LNCaP clone FGC (cell line): ENCODE data around the gene H2AZ2.
"Not testable (repeated sequence)": the region's sequence is repeated elsewhere in the genome, so short reads cannot be mapped to it uniquely, and the experiment has no call there.

Experiments used
- DNase-seq: peaks from one replicate; pipeline ENCODE4 v3.0.0-alpha.2; 2011; ENCODE audit warnings: low read depth
- H3K4me3 ChIP-seq: 2 replicates; pipeline ENCODE4 v1.5.1; 2011; ENCODE audit warnings: mild to moderate bottlenecking, low read depth, low read length, control low read depth
- TF ChIP-seq, protein P1 (sequence below): IDR thresholded peaks from 2 replicates; pipeline ENCODE4 v1.5.1; 2012; ENCODE audit warnings: mild to moderate bottlenecking; ENCODE audit not compliant: control insufficient read depth, insufficient read depth; ENCODE audit errors: extremely low read depth

Gene H2AZ2

DNA sequence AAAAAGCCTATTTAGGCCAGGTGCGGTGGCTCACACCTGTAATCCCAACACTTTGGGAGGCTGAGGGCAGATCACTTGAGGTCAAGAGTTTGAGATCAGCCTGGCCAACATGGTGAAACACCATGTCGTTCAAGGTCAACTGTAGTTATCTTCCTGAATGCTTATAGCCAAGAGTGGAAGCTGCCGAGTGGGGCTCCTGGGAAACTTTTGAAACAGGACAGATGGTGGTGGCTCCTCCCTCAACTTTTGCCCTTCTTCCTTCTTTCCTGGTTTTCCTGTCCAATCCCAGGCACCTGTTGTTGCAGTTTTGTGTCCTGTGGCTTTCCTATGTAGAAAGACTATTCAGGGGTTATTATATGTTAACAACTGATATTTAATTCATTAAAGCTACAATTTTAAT lies 60.1 kb downstream of the H2AZ2 start:
- H3K4me3 ChIP-seq, result no peak overlapping the region
- TF ChIP-seq, protein P1, sequence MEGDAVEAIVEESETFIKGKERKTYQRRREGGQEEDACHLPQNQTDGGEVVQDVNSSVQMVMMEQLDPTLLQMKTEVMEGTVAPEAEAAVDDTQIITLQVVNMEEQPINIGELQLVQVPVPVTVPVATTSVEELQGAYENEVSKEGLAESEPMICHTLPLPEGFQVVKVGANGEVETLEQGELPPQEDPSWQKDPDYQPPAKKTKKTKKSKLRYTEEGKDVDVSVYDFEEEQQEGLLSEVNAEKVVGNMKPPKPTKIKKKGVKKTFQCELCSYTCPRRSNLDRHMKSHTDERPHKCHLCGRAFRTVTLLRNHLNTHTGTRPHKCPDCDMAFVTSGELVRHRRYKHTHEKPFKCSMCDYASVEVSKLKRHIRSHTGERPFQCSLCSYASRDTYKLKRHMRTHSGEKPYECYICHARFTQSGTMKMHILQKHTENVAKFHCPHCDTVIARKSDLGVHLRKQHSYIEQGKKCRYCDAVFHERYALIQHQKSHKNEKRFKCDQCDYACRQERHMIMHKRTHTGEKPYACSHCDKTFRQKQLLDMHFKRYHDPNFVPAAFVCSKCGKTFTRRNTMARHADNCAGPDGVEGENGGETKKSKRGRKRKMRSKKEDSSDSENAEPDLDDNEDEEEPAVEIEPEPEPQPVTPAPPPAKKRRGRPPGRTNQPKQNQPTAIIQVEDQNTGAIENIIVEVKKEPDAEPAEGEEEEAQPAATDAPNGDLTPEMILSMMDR, result no peak
- DNase-seq, result no peak

DNA sequence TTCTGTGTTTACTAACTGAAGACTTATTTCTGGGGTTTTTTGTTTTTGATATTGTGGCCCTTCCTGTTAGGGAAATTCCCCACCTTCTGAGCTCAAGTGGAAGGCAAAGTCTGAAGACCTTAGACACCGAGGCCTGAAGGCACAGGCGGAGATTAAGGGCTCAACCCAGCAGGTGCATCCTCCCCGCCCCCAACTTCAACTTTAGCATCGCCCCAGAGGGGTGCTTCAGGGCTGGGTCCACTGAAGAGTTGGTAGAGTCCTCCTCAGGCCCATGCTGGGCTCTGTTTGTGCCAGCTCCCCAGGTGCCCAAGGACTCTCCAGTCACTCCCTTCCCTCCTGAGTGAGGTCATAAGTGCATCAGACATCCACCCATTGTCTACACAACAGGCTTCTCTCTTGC lies 60.8 kb downstream of the H2AZ2 start:
- TF ChIP-seq, protein P1, result no peak
- H3K4me3 ChIP-seq, result no peak overlapping the region
- no peak for DNase-seq

GRCh38 chr7:44785218-44785617 lies 62.7 kb downstream of the H2AZ2 start:
- H3K4me3 ChIP-seq, DNase-seq: not testable (repeated sequence)

DNA sequence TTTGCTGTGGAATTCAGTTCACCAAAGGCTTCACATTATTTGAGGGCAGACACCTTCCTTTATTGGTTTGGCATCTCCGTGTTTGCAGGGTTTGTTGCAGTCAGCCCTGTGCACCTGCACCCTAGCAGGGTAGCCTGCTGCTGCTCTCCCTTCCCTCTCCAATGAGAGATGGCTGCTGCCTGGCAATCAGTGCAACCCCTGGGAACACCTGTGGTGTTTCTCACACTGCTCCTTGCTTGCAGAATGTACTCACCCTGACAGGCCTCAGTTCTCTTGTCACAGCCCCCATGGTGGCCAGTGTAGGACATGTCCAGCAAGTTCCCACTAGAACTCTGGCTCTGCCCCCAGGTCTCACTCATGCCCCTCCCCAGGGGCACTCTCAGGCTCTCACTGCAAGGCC lies 63.5 kb downstream of the H2AZ2 start:
- no peak for DNase-seq
- TF ChIP-seq, protein P1, result no peak
- no peak overlapping the region for H3K4me3 ChIP-seq

DNA sequence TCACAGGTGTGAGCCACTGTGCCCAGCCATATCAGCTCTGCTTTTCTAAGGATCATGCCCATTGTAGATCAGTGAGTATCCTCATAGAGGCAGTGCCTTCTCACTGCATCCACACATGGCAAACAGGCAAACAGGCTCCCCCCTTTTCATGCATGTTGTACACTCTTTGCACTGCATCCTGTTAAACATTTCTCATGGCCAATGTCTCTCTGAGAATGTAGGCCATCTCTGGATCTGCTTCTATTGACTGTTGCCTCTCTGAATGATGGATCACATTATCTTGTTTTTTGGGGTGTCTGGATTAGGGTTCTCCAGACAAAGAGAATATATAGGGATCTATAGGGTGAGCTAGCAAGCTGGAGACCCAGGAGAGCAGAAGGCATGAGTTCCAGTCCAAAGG lies 64.5 kb downstream of the H2AZ2 start:
- TF ChIP-seq, protein P1, result no peak
- DNase-seq, result no peak
- no peak overlapping the region for H3K4me3 ChIP-seq

DNA sequence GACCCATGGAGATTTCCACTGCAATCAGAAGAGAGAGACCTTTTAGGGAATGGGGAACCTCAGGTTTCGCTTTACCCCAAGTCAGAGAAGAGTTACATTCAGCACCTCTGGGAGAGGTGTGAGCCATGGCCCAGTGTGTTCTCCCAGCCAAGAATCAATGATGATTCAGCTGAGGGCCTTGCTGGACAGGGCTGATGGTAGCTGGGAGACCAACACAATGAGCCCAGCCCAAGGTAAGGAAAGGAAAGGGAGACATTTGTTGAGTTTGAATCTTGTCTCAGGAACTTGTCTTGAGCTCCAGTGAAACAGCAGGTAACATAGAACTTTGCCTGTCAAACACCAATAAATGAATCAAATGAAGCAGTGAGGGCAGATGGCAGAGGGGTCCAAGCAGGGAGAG lies 65.4 kb downstream of the H2AZ2 start:
- DNase-seq, result no peak
- H3K4me3 ChIP-seq, result no peak overlapping the region
- TF ChIP-seq, protein P1, result no peak
